Neural cell (in vitro differentiated cells): Measurements from ENCODE around the gene TMEM9. TPM values are rescaled to one million over a fixed set of nuclear protein-coding genes. Genes with fewer than 3 reads are reported as not detected.

ENCODE experiments used
- H2AFZ ChIP-seq: fragments of 200-600, 300-800 bp; sonication (generic), shearing (Covaris generic); 2 replicates; pipeline ENCODE4 v1.6.0; 2014; ENCODE audit warnings: low read depth, mild to moderate bottlenecking, antibody characterized with exemption, low read length, moderate library complexity
- H3F3A ChIP-seq: fragments of 200-600 bp; shearing (Covaris generic); 2 replicates; pipeline ENCODE4 v1.6.1; 2016; ENCODE audit warnings: mild to moderate bottlenecking, moderate library complexity, mixed read lengths, antibody characterized with exemption, low read length; ENCODE audit not compliant: insufficient read depth, poor library complexity, severe bottlenecking
- H3K27ac ChIP-seq: fragments of 200-600, 300-800 bp; sonication (generic), shearing (Covaris generic); 2 replicates; pipeline ENCODE4 v1.5.1; 2014; ENCODE audit warnings: mild to moderate bottlenecking, low read length, moderate library complexity
- H3K27me3 ChIP-seq: fragments of 300-800, 200-600 bp; sonication (generic), shearing (Covaris generic); 2 replicates; pipeline ENCODE4 v1.6.0; 2014; ENCODE audit warnings: mild to moderate bottlenecking, low read depth, low read length, moderate library complexity; ENCODE audit not compliant: insufficient read depth
- H3K36me3 ChIP-seq: fragments of 300-800, 200-600 bp; sonication (generic), shearing (Covaris generic); 2 replicates; pipeline ENCODE4 v1.5.1; 2014; ENCODE audit warnings: mild to moderate bottlenecking, antibody characterized with exemption, low read length, moderate library complexity; ENCODE audit not compliant: insufficient read depth
- H3K4me2 ChIP-seq: fragments of 300-800, 200-600 bp; sonication (generic), shearing (Covaris generic); 2 replicates; pipeline ENCODE4 v1.6.0; 2014; ENCODE audit warnings: mild to moderate bottlenecking, low read length
- H3K4me3 ChIP-seq: fragments of 300-800, 200-600 bp; sonication (generic), shearing (Covaris generic); 2 replicates; pipeline ENCODE4 v1.5.1; 2014; ENCODE audit warnings: mild to moderate bottlenecking, low read length, moderate library complexity
- H3K79me2 ChIP-seq: fragments of 200-600 bp; shearing (Covaris generic); replicated peaks from 2 replicates; pipeline ENCODE4 v1.6.0; 2014; ENCODE audit warnings: mild to moderate bottlenecking, low read length, moderate library complexity; ENCODE audit not compliant: insufficient read depth
- H3K9ac ChIP-seq: fragments of 300-800, 200-600 bp; sonication (generic), shearing (Covaris generic); 2 replicates; pipeline ENCODE4 v1.6.1; 2016; ENCODE audit warnings: mild to moderate bottlenecking, low read length, mixed read lengths
- H3K9me2 ChIP-seq: fragments of 200-600 bp; shearing (Covaris generic); 2 replicates; pipeline ENCODE4 v1.6.1; 2016; ENCODE audit warnings: mild to moderate bottlenecking, low read length, mixed read lengths; ENCODE audit not compliant: insufficient read depth
- H3K9me3 ChIP-seq: fragments of 200-600, 300-800 bp; sonication (generic), shearing (Covaris generic); 2 replicates; pipeline ENCODE4 v1.6.1; 2016; ENCODE audit warnings: mild to moderate bottlenecking, mixed run types, low read length, moderate library complexity, mixed read lengths
- H4K20me1 ChIP-seq: fragments of 200-600 bp; shearing (Covaris generic); 2 replicates; pipeline ENCODE4 v1.6.1; 2016; ENCODE audit warnings: mild to moderate bottlenecking, mixed run types; ENCODE audit not compliant: insufficient read depth
- CTCF ChIP-seq: fragments of 450-650 bp; IDR thresholded peaks from 2 replicates; pipeline ENCODE4 v1.5.1; 2014; ENCODE audit warnings: antibody characterized with exemption, mild to moderate bottlenecking, moderate library complexity; ENCODE audit not compliant: poor library complexity, severe bottlenecking
- EP300 ChIP-seq: fragments of 450-650 bp; conservative IDR thresholded peaks from 2 replicates; pipeline ENCODE4 v1.6.1; 2014; ENCODE audit warnings: antibody characterized with exemption, mild to moderate bottlenecking, moderate library complexity; ENCODE audit not compliant: poor library complexity, severe bottlenecking
- EZH2 ChIP-seq: fragments of 200-600, 300-800 bp; shearing (Covaris generic), sonication (generic); IDR thresholded peaks from 2 replicates; pipeline ENCODE4 v1.6.1; 2014; ENCODE audit warnings: antibody characterized with exemption, low read length, borderline replicate concordance, mild to moderate bottlenecking; ENCODE audit not compliant: insufficient read depth, poor library complexity, severe bottlenecking
- MXI1 ChIP-seq: fragments of 450-650 bp; conservative IDR thresholded peaks from 2 replicates; pipeline ENCODE4 v1.6.1; 2014; ENCODE audit warnings: antibody characterized with exemption, mild to moderate bottlenecking; ENCODE audit not compliant: poor library complexity, severe bottlenecking
- POLR2AphosphoS5 ChIP-seq: IDR thresholded peaks from 2 replicates; pipeline ENCODE4 v1.6.1; 2012
- RAD21 ChIP-seq: fragments of 450-650 bp; conservative IDR thresholded peaks from 2 replicates; pipeline ENCODE4 v1.6.1; 2014; ENCODE audit warnings: antibody characterized with exemption, mild to moderate bottlenecking, moderate library complexity
- REST ChIP-seq: IDR thresholded peaks from 2 replicates; pipeline ENCODE4 v1.6.1; 2012; ENCODE audit warnings: borderline replicate concordance
- SMC3 ChIP-seq: fragments of 450-650 bp; conservative IDR thresholded peaks from 2 replicates; pipeline ENCODE4 v1.6.1; 2014; ENCODE audit warnings: antibody characterized with exemption, mild to moderate bottlenecking, moderate library complexity; ENCODE audit not compliant: poor library complexity
- TAF1 ChIP-seq: IDR thresholded peaks from 2 replicates; pipeline ENCODE4 v1.6.1; 2012; ENCODE audit warnings: low read depth
- polyA plus RNA-seq: library from polyadenylated mRNA; depleted of rRNA; stranded (reverse); fragments of >200 nt; gene quantifications from 2 replicates; pipeline ENCODE4 v1.2.3, GENCODE V29; 2014

The TMEM9 gene
- polyA plus RNA-seq, 1 donor from 2014 or later = 182 TPM

- no peak overlapping the region for H3K9ac ChIP-seq
- no peaks in the 10 kb centered on the region for H3K9me2 ChIP-seq
- H3K27me3 ChIP-seq = no peaks in the 10 kb centered on the region
- H4K20me1 ChIP-seq = no peaks in the 10 kb centered on the region
- H3K27ac ChIP-seq = no peak overlapping the region
- H3F3A ChIP-seq = no peaks in the 10 kb centered on the region
- no peak overlapping the region for H3K4me3 ChIP-seq
- no peaks in the 10 kb centered on the region for H3K79me2 ChIP-seq
- H3K4me2 ChIP-seq = no peak overlapping the region
- no peaks in the 10 kb centered on the region for H3K36me3 ChIP-seq
- H2AFZ ChIP-seq = no peak overlapping the region
- TF ChIP-seq CTCF (no peak), SMC3 (no peak), EZH2 (no peak), RAD21 (no peak), POLR2AphosphoS5 (no peak), MXI1 (no peak), TAF1 (no peak), EP300 (no peak), REST (no peak)
- H3K9me3 ChIP-seq = no peaks in the 10 kb centered on the region
These were observed 35.7 kb upstream of the TMEM9 start for GRCh38 chr1:201190005-201190404.

- no peaks in the 10 kb centered on the region for H3K79me2 ChIP-seq
- H3F3A ChIP-seq = no peaks in the 10 kb centered on the region
- no peaks in the 10 kb centered on the region for H3K9me3 ChIP-seq
- no peaks in the 10 kb centered on the region for H4K20me1 ChIP-seq
- H3K9me2 ChIP-seq = no peaks in the 10 kb centered on the region
- TF ChIP-seq TAF1 (no peak), MXI1 (no peak), REST (no peak), EZH2 (no peak), CTCF (no peak), EP300 (no peak), RAD21 (no peak), POLR2AphosphoS5 (no peak), SMC3 (no peak)
- H2AFZ ChIP-seq = no peak overlapping the region
- H3K4me3 ChIP-seq = no peak overlapping the region
- no peaks in the 10 kb centered on the region for H3K27me3 ChIP-seq
- no peaks in the 10 kb centered on the region for H3K36me3 ChIP-seq
- H3K27ac ChIP-seq = no peak overlapping the region
- no peak overlapping the region for H3K9ac ChIP-seq
- H3K4me2 ChIP-seq = no peak overlapping the region
These were observed 34.8 kb upstream of the TMEM9 start for GRCh38 chr1:201189085-201189484.
